Activated CD8-positive, alpha-beta memory T cell treated with anti-CD3 and anti-CD28 coated beads for 4 hours (primary cell): ENCODE measurements around the gene PCDHGA4.
"Not testable (repeated sequence)": the region's sequence is repeated elsewhere in the genome, so short reads cannot be mapped to it uniquely, and the experiment has no call there.

ENCODE experiments used
- DNase-seq, 2 donors: peaks; one replicate each; pipeline ENCODE4 v3.0.0-alpha.2; 2020; ENCODE audit warnings: low read depth in 2 of 2

The PCDHGA4 gene

GRCh38 chr5:141349917-141350619, 4.8 kb upstream of the PCDHGA4 start, which contains the start of gene PCDHGB1:
Gene PCDHGB1, plus strand, starts transcription at chr5:141350099. Its CDS starts 162 bp downstream, at chr5:141350261.
- DNase-seq = no peak

DNA sequence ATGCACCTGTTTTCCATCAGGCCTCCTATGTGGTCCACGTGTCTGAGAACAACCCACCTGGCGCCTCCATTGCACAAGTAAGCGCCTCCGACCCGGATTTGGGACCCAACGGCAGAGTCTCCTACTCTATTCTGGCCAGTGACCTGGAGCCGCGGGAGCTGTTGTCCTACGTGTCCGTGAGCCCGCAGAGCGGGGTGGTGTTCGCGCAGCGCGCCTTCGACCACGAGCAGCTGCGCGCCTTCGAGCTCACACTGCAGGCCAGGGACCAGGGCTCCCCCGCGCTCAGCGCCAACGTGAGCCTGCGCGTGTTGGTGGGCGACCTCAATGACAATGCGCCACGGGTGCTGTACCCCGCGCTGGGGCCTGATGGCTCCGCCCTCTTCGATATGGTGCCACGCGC, 3.2 kb upstream of the PCDHGA4 start:
- no peak for DNase-seq

DNA sequence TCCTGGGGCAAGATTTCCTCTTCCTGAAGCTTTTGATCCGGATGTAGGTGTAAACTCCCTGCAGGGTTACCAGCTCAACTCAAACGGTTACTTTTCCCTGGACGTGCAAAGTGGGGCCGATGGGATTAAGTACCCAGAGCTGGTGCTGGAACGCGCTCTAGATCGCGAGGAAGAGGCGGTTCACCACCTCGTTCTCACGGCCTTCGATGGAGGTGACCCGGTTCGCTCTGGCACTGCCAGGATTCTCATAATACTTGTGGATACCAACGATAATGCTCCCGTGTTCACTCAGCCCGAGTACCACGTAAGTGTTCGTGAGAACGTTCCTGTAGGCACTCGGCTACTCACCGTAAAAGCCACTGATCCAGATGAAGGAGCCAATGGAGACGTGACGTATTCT, 820 bp downstream of the PCDHGA4 start:
- DNase-seq = no peak

GRCh38 chr5:141356133-141356532, 1.3 kb downstream of the PCDHGA4 start:
- no peak for DNase-seq

DNA sequence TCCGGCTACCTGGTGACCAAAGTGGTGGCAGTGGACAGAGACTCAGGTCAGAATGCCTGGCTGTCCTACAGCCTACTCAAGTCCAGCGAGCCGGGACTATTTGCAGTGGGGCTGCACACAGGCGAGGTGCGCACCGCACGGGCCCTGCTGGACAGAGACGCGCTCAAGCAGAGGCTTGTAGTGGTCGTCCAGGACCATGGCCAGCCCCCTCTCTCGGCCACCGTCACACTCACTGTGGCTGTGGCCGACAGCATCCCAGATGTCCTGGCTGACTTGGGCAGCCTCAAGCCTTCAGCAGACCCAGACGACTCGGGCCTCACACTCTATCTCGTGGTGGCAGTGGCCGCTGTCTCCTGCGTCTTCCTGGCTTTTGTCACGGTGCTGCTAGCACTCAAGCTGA, 2.1 kb downstream of the PCDHGA4 start:
- no peak for DNase-seq

- DNase-seq = no peak
These were observed 5.1 kb downstream of the PCDHGA4 start, which contains the start of gene PCDHGB2 for GRCh38 chr5:141359790-141360426. Gene PCDHGB2, plus strand, starts transcription at chr5:141359994. Its CDS starts 142 bp downstream, at chr5:141360136.

GRCh38 chr5:141360685-141361084, 5.9 kb downstream of the PCDHGA4 start:
- no peak for DNase-seq

GRCh38 chr5:141362719-141363118, 7.9 kb downstream of the PCDHGA4 start:
- DNase-seq = no peak

- DNase-seq = no peak
These were observed 9.3 kb downstream of the PCDHGA4 start, which contains the start of gene PCDHGA5 for GRCh38 chr5:141363952-141364660. Gene PCDHGA5, plus strand, starts transcription at chr5:141364162. Its CDS starts 169 bp downstream, at chr5:141364331.

DNA sequence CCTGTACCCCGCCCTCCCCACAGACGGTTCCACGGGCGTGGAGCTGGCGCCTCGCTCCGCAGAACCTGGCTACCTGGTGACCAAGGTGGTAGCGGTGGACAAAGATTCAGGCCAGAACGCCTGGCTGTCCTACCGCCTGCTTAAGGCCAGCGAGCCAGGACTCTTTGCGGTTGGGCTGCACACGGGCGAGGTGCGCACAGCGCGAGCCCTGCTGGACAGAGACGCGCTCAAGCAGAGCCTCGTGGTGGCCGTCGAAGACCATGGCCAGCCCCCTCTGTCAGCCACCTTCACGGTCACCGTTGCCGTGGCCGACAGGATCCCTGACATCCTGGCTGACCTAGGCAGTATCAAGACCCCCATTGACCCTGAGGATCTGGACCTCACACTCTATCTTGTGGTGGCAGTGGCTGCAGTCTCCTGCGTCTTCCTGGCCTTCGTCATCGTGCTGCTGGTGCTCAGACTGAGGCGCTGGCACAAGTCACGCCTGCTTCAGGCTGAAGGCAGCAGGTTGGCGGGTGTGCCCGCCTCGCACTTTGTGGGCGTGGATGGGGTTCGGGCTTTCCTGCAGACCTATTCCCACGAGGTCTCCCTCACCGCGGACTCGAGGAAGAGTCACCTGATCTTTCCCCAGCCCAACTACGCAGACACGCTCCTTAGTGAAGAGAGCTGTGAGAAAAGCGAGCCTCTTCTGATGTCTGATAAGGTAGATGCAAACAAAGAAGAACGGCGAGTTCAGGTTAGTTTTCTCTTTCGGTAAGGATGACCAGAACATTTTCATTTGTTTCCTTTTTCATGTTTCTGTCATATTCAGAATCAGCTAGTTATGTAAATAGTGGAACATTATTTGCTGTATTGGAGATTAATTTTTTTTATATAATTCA, 11.4 kb downstream of the PCDHGA4 start:
- DNase-seq = no peak

DNA sequence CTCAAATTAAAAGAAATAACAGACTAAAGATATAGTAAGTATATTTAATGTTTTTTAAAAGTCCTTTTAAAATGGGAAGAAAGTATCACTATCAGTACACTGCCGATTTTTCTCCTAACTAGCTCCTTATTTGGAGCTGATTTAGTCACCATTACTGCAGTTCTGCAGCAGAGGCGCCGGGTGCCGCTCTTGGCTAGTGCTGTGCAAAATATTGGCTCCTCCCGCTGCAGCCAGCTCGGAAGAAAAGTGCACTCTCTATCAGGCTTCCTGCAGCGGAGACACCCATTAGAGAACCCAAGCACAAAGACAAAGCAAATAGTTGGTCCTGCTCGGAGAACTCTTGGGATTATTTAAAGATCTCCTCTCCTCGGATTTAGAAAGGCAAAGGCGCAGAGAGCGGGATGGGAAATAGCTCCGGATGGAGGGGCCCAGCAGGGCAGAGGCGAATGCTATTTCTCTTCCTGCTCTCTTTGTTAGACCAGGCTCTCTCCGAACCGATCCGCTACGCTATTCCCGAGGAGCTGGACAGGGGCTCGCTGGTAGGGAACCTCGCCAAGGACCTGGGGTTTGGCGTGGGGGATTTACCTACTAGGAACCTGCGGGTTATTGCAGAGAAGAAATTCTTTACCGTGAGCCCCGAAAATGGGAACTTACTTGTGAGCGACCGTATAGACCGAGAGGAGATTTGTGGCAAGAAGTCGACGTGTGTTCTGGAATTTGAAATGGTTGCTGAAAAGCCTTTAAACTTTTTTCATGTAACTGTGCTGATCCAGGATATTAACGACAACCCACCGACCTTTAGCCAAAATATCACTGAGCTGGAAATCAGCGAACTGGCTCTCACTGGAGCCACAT, 15.4 kb downstream of the PCDHGA4 start, which contains the start of gene PCDHGB3:
Gene PCDHGB3, plus strand, starts transcription at position 249 of the 855 bp plus-strand sequence. Its CDS starts 153 bp downstream, at position 402.
- DNase-seq = no peak

DNA sequence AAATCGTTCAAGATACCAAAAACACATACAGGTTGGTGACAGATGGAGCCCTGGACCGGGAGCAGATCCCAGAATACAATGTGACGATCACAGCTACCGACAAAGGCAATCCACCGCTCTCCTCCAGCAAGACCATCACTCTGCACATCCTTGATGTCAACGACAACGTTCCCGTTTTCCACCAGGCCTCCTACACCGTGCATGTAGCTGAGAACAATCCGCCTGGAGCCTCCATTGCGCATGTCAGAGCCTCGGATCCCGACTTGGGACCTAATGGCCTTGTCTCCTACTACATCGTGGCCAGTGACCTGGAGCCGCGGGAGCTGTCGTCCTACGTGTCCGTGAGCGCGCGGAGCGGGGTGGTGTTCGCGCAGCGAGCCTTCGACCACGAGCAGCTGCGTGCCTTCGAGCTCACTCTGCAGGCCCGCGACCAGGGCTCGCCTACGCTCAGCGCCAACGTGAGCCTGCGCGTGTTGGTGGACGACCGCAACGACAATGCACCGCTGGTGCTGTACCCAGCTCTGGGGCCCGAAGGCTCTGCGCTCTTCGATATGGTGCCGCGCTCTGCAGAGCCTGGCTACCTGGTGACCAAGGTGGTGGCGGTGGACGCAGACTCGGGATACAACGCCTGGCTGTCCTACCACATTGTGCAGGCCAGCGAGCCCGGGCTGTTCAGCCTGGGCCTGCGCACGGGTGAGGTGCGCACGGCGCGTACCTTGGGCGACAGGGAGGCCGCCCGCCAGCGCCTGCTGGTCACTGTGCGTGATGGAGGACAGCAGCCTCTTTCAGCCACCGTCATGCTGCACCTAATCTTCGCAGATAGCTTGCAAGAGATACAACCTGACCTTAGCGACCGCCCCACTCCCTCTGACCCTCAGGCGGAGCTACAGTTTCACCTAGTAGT, 17.0 kb downstream of the PCDHGA4 start:
- no peak for DNase-seq

DNA sequence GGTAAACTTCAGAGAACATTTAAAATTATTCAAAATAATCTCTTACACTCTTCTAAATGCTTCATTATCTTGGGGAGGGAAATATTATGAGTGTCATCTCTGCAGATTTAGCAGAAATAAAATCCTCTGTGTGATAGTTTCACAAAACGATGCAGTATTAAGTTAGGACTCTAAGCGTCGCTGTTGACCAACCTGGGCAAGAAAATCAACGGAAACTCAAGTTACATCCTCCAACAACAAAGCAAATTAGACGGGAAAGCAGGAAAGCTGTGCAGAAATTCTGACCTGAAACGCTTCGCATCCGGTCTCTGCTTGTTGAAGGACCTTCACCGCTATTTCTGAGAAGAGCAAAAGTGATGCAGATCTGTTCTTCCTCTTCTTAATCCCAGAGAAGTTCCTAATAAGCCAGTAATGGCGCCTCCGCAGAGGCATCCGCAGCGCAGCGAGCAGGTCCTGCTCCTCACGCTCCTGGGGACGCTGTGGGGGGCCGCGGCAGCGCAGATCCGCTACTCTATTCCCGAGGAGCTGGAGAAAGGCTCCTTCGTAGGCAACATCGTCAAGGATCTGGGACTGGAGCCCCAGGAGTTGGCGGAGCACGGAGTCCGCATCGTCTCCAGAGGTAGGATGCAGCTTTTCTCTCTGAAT, 19.0 kb downstream of the PCDHGA4 start, which contains the start of gene PCDHGA6:
Gene PCDHGA6, plus strand, starts transcription at position 219 of the 645 bp plus-strand sequence. Its CDS starts 193 bp downstream, at position 412.
- no peak for DNase-seq

DNA sequence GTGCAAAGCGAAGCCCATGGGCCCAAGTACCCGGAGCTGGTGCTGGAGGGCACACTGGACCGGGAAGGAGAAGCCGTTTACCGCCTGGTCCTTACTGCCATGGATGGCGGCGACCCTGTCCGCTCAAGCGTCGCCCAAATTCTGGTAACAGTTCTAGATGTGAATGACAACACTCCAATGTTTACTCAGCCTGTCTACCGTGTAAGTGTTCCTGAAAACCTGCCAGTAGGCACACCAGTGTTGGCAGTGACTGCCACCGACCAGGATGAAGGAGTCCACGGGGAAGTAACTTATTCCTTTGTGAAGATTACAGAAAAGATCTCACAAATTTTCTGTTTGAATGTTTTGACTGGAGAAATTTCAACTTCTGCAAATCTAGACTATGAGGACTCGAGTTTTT, 19.8 kb downstream of the PCDHGA4 start:
- no peak for DNase-seq

- DNase-seq = not testable (repeated sequence)
These were observed 20.8 kb downstream of the PCDHGA4 start for GRCh38 chr5:141375444-141376155.

DNA sequence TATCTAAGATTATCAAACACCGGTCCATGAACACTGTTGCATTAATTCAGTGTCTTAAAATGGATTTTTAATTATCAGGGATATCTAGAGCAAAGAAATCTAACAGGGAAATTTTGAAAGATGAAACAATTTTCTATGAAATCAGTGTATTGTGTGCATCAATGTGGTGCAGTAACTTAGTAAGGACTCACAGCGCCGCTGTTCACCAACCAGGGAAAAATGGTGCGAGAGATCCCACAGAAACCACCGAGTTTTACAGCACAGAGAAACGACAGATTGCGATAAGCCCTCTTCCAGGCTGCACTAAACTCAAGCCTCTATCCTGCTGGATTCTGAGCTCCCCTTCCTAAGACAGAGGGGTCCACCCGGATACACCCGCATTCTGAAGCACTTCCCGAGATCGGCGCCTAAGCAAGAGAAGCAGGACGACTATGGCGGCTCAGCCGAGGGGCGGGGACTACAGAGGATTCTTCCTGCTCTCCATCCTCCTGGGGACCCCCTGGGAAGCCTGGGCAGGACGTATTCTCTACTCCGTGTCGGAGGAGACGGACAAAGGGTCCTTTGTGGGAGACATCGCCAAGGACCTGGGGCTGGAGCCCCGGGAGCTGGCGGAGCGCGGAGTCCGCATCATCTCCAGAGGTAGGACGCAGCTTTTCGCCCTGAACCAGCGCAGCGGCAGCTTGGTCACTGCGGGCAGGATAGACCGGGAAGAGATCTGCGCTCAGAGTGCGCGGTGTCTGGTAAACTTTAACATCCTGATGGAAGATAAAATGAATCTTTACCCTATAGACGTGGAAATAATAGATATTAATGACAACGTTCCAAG, 27.9 kb downstream of the PCDHGA4 start, which contains the start of gene PCDHGA7:
Gene PCDHGA7, plus strand, starts transcription at position 274 of the 826 bp plus-strand sequence. Its CDS starts 158 bp downstream, at position 432.
- no peak for DNase-seq

- DNase-seq = no peak
These were observed 28.5 kb downstream of the PCDHGA4 start for GRCh38 chr5:141383345-141383744.
